ENCODE data around the gene PHGDH. TPM values are rescaled to one million over a fixed set of nuclear protein-coding genes. Genes with fewer than 3 reads are reported as not detected.
"Not testable (repeated sequence)": the region's sequence is repeated elsewhere in the genome, so short reads cannot be mapped to it uniquely, and the experiment has no call there.

PHGDH gene
- total RNA-seq, 2 donors from 2014 or later, result 27.8 to 86.4 TPM

DNA sequence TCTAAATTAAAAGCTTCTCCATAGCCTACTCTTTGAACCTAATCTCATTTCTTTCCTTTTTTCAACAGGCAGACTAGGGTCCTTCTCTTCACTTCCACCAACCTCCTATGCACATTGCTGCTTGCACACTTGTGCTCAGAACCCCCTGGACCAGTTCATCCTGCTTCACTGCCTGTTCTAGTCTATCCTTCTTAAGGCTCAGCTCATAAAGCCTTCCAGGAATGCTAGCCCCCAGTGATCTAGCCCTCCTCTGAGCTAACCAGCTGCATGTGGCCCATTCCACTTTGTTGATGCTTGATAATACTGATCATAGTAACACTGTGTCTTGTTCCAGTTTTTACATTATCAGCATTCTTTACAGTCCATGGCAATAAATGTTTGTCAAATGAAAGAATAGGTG is 22.9 kb upstream of the PHGDH start:
- intact Hi-C loops (cut with DNase I), result no loop called here

GRCh38 chr1:119689511-119689910 is 22.2 kb upstream of the PHGDH start:
- intact Hi-C loops (cut with DNase I), result no loop called here
- no peak for DNase-seq (ENCODE audit: low spot score)

More for the DNA sequence above, 22.9 kb upstream of the PHGDH start:
- DNase-seq (ENCODE audit: low spot score), result no peak

DNA sequence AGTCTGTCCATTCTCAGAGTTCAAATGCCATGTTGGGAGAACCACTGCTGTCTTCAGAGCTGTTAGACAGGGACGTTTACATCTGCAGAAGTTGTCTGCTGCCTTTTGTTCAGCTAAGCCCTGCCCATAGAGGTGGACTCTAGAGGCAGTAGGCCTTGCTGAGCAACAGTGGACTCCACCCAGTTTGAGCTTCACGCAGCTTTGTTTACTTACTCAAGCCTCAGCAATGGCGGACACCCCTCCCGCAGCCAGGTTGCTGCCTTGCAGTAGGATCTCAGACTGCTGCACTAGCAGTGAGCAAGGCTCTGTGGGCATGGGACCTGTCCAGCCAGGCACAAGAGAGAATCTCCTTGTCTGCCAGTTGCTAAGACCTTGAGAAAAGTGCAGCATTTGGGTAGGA is 14.9 kb upstream of the PHGDH start:
- DNase-seq (ENCODE audit: low spot score); intact Hi-C loops (cut with DNase I): not testable (repeated sequence)

GRCh38 chr1:119697598-119697997 is 14.1 kb upstream of the PHGDH start:
- no peak for DNase-seq (ENCODE audit: low spot score)
- intact Hi-C loops (cut with DNase I), result no loop called here

DNA sequence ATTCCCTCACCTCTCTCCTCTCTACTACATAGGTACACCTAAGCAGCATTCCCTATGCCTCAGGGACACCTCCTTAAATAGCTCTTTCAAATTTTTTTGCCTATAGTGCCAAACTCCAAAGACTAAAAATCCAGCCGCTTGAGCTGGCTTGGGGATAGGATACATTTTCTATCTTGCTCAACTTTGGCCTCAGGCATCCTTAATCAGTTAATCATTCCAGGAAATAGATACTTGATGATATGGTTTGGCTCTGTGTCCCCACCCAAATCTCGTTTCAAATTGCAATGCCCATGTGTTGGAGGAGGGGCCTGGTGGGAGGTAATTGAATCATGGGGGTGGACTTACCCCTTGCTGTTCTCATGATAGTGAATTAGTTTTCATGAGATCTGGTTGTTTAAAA is 11.4 kb upstream of the PHGDH start:
- no peak for DNase-seq (ENCODE audit: low spot score)
- intact Hi-C loops (cut with DNase I), result no loop called here

- intact Hi-C loops (cut with DNase I), result no loop called here
- no peak for DNase-seq (ENCODE audit: low spot score)
Measured at GRCh38 chr1:119701659-119702058, 10.1 kb upstream of the PHGDH start.

- intact Hi-C loops (cut with DNase I), result no loop called here
- no peak for DNase-seq (ENCODE audit: low spot score)
Measured at GRCh38 chr1:119702384-119702783, 9.3 kb upstream of the PHGDH start.

GRCh38 chr1:119703666-119704450 is 7.9 kb upstream of the PHGDH start:
- no peak for DNase-seq (ENCODE audit: low spot score)
- intact Hi-C loops (cut with DNase I), result no loop called here

GRCh38 chr1:119706599-119706998 is 5.1 kb upstream of the PHGDH start:
- DNase-seq (ENCODE audit: low spot score); intact Hi-C loops (cut with DNase I): not testable (repeated sequence)

GRCh38 chr1:119711356-119711803 is 354 bp upstream of the PHGDH start:
- DNase-seq (ENCODE audit: low spot score); intact Hi-C loops (cut with DNase I): not testable (repeated sequence)

- intact Hi-C loops (cut with DNase I), result no loop called here
- peak; percentile 94 for DNase-seq (ENCODE audit: low spot score)
Measured at GRCh38 chr1:119712342-119713038, 756 bp downstream of the PHGDH start.

DNA sequence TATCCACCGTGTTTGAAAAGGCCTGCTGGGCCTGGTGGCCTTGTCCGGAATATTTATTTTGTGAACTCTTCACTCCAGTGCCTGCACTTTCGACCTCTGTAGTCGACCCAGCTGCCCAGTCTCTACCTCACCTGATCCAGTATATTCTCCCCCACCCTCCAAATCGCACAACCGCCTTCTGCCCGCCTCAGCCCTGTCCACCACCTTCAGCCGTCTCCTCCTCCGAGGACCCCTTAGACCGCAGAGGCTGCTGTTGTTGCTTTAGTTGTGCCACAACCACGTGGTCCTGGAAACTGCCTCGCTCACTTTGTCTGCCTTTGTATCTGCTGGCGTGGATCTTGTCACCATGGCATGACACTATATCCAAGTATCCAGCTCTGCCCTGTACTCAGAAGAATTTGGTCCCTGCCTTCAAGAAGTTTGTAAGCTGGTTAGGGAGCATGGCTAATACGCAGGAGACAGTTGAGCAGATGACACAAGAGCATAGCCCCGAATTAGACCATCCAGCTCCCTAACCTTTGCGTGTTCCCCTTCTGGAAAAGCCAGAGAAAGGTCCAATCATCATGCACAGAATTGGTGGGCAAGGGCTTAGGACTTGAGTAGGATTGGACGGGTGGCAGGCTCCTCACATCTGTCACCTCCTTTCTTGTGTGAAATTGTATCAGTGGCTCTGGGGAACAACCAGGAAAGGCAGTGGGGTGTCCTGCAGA is 1.5 kb downstream of the PHGDH start:
- intact Hi-C loops (cut with DNase I), result no loop called here
- DNase-seq (ENCODE audit: low spot score), result no peak

DNA sequence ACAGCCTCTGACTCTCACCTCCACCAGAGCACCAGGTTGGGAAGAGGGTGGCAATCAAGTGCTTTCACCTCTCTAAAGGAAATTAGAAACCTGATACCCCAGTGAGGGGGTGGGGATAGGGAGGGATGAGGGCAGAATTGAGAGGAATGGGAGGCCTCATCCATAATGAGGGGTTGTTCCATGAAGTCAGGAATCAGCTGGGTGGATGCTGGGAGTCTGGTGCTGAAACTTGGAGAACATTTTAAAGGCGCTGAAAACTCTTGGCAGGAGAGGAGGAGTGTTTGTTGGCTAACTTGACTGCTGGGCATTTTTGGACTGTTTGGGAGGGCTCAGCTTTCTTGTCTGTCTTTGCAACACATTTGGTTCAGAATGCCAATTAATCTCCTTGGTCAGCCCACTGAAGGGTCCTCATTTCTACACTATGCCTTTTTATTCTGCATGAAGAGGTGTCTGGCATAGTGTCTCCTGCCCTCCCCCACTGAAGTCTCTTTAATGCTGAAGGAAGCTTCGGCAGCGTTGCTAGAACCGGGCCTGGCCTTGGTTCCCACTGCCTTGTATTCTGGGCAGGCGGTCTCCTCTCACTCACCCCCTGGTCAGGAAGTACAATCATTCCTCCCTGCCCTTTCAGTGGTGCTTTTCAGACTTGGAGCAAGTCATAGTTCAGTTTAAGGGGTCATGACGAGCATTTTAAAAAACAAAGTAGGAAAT is 2.2 kb downstream of the PHGDH start:
- intact Hi-C loops (cut with DNase I), result no loop called here
- no peak for DNase-seq (ENCODE audit: low spot score)

DNA sequence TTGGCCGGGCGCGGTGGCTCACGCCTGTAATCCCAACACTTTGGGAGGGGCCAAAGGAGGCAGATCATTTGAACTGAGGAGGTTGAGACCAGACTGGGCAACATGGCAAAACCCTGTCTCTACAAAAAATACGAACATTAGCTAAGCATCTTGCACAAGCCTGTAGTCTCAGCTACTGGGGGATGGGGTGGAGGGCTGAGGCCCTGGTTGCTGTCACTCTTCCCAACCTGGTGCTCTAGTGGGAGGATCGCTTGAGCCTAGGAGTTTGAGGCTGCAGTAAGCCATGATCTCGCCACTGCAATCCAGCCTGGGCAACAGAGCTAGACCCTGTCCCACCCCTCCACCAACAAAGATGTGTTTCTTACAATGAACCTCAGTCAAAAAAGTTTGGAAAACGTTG is 2.8 kb downstream of the PHGDH start:
- DNase-seq (ENCODE audit: low spot score), result no peak
- intact Hi-C loops (cut with DNase I), result no loop called here

GRCh38 chr1:119715542-119715941 is 3.8 kb downstream of the PHGDH start:
- DNase-seq (ENCODE audit: low spot score), result no peak
- intact Hi-C loops (cut with DNase I), result no loop called here

GRCh38 chr1:119718409-119718808 is 6.7 kb downstream of the PHGDH start:
- intact Hi-C loops (cut with DNase I), result no loop called here
- no peak for DNase-seq (ENCODE audit: low spot score)

DNA sequence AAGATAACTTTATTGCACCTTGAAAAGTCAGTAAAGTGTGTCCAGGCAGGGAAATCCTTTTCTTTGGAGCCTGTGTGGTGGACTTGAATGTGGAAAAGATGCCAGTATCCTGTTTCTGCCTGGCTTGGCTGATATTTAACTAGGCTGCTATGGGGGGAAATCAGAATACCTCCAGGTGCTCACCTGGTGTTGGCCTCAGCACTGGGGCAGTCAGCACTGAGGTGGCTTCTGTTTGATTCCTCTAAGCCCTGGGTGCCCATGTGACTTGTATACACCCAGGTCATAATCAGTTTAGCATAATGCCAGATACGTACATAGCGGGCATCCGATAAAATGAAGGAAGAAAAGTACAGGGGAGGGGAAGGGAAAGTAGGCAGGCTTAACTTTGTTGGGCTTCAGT is 7.2 kb downstream of the PHGDH start:
- intact Hi-C loops (cut with DNase I), result no loop called here
- no peak for DNase-seq (ENCODE audit: low spot score)

DNA sequence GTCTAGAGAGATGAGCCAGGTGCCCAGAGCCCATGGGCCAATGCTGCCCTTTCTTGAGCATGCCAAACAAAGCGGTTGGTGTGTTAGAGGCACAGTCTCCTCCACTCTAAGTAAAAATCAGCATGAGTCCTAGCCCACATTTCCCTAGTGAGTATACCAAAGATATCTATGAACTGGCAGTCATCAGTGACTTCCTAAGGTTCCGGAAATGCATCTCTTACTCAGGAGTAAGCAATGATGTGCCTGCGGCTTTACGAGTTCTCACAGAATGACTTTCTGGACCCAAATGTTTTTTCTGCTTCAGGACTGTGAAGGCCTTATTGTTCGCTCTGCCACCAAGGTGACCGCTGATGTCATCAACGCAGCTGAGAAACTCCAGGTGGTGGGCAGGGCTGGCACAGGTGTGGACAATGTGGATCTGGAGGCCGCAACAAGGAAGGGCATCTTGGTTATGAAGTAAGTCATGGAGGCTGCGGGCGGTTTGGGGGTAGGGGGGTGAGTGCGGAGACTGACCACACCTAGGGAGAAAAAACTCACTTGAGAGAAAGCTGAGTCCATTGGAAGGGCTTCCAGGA is 9.2 kb downstream of the PHGDH start:
- intact Hi-C loops (cut with DNase I), result no loop called here

DNA sequence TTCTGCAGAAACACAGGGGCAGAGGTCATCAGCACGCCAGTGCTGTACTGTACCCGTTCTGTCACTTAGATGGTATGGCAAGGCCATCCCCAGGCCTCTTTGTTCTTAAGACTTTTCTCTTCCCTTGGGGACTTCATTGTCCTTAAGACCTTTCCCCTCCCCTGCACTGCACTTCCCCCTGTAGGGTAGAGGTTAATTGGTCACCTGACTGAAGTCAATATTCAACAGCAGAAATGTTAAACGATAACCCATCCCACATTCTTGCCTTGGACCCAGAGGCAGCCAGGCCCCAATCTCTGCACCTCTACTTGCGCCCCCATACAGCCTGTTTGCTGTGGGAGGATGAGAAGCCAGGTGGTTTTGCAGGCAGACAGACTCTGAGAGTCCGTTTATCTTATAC is 10.2 kb downstream of the PHGDH start:
- no peak for DNase-seq (ENCODE audit: low spot score)
- intact Hi-C loops (cut with DNase I), result no loop called here

More for the DNA sequence above, 9.2 kb downstream of the PHGDH start:
- DNase-seq (ENCODE audit: low spot score), result no peak

All from posterior vena cava (tissue), 2 donors.